HEK293T (cell line): ENCODE results near the gene ANO5.

ENCODE experiments used
- ARNT ChIP-seq: fragments of 450-650 bp; IDR thresholded peaks from 2 replicates; pipeline ENCODE4 v1.6.1; 2017; ENCODE audit warnings: mild to moderate bottlenecking
- CTBP1 ChIP-seq: fragments of 450-650 bp; IDR thresholded peaks from 2 replicates; pipeline ENCODE4 v1.6.1; 2016; ENCODE audit warnings: borderline replicate concordance
- TARDBP ChIP-seq: fragments of 450-650 bp; IDR thresholded peaks from 2 replicates; pipeline ENCODE4 v1.6.1; 2016
- ZNF384 ChIP-seq: fragments of 450-650 bp; IDR thresholded peaks from 2 replicates; pipeline ENCODE4 v1.6.1; 2016
- TF ChIP-seq, protein P1 (sequence below): fragments of 450-650 bp; IDR thresholded peaks from 2 replicates; pipeline ENCODE4 v1.6.1; 2016

GRCh38 chr11:22194306-22194705 lies 1.4 kb downstream of the ANO5 start:
- TF ChIP-seq, protein P1, sequence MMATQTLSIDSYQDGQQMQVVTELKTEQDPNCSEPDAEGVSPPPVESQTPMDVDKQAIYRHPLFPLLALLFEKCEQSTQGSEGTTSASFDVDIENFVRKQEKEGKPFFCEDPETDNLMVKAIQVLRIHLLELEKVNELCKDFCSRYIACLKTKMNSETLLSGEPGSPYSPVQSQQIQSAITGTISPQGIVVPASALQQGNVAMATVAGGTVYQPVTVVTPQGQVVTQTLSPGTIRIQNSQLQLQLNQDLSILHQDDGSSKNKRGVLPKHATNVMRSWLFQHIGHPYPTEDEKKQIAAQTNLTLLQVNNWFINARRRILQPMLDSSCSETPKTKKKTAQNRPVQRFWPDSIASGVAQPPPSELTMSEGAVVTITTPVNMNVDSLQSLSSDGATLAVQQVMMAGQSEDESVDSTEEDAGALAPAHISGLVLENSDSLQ, result no peak
- TF ChIP-seq CTBP1, result no peak
- no peak for TF ChIP-seq ZNF384
- no peak for TF ChIP-seq ARNT
- no peak for TF ChIP-seq TARDBP
